Left ventricle myocardium inferior (tissue), 1 donor: ENCODE results near the gene PIGB. TPM values are rescaled to one million over a fixed set of nuclear protein-coding genes. Genes with fewer than 3 reads are reported as not detected.
A peak's percentile ranks its signal among the peaks of the same experiment; 100 is the strongest.

Experiments used
- DNase-seq: peaks from one replicate; pipeline ENCODE4 v3.0.0-alpha.2; 2020
- H3K27ac ChIP-seq: fragments of 200-600 bp; replicated peaks from 2 replicates; pipeline ENCODE4 v1.8.0; 2021
- H3K27me3 ChIP-seq: fragments of 200-600 bp; 2 replicates; pipeline ENCODE4 v1.8.0; 2021; ENCODE audit warnings: low read depth
- H3K36me3 ChIP-seq: fragments of 200-600 bp; 2 replicates; pipeline ENCODE4 v1.8.0; 2021
- H3K4me1 ChIP-seq: fragments of 200-600 bp; 2 replicates; pipeline ENCODE4 v1.8.0; 2021
- H3K4me3 ChIP-seq: fragments of 200-600 bp; 2 replicates; pipeline ENCODE4 v1.8.0; 2021; ENCODE audit warnings: mild to moderate bottlenecking, moderate library complexity
- H3K9me3 ChIP-seq: fragments of 200-600 bp; replicated peaks from 2 replicates; pipeline ENCODE4 v1.8.0; 2021
- intact Hi-C: fragments of 100-400 bp; cut with micrococcal nuclease; formaldehyde crosslinking; loops from one replicate; pipeline ENCODE4 v1.11.0; 2022
- total RNA-seq: library from RNA; stranded (reverse); fragmentation: NEBNext Ultra II Directional; extraction: Animal tissue kit (Norgen Biotek cat#: 25700); gene quantifications from one replicate; pipeline ENCODE4 v1.2.1, GENCODE V29; 2021
- TF ChIP-seq, protein P1 (sequence below): fragments of 200-600 bp; IDR thresholded peaks from 2 replicates; pipeline ENCODE4 v1.8.0; 2021; ENCODE audit warnings: antibody characterized with exemption, mild to moderate bottlenecking, borderline replicate concordance
- donor health status: DM: no; HTN: yes; CAD: no; lungs with severe emphysema.

Gene PIGB
- total RNA-seq, 1 donor from 2014 or later: 2.8 TPM

- intact Hi-C loops: no loop called here
- Histone ChIP-seq H3K4me1 (peaks cover 46% of the 10 kb centered on the region), H3K36me3 (peaks cover 5% of the 10 kb centered on the region), H3K4me3 (peak overlapping the region; percentile 80), H3K27me3 (no peaks in the 10 kb centered on the region), H3K9me3 (no peaks in the 10 kb centered on the region), H3K27ac (no peak overlapping the region)
- DNase-seq: no peak
- TF ChIP-seq, protein P1, sequence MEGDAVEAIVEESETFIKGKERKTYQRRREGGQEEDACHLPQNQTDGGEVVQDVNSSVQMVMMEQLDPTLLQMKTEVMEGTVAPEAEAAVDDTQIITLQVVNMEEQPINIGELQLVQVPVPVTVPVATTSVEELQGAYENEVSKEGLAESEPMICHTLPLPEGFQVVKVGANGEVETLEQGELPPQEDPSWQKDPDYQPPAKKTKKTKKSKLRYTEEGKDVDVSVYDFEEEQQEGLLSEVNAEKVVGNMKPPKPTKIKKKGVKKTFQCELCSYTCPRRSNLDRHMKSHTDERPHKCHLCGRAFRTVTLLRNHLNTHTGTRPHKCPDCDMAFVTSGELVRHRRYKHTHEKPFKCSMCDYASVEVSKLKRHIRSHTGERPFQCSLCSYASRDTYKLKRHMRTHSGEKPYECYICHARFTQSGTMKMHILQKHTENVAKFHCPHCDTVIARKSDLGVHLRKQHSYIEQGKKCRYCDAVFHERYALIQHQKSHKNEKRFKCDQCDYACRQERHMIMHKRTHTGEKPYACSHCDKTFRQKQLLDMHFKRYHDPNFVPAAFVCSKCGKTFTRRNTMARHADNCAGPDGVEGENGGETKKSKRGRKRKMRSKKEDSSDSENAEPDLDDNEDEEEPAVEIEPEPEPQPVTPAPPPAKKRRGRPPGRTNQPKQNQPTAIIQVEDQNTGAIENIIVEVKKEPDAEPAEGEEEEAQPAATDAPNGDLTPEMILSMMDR: no peak
Measured at GRCh38 chr15:55320238-55320550, 1.2 kb downstream of the PIGB start.

- intact Hi-C loops: no loop called here
- Histone ChIP-seq H3K4me3 (no peak overlapping the region), H3K9me3 (no peaks in the 10 kb centered on the region), H3K4me1 (peaks cover 46% of the 10 kb centered on the region), H3K36me3 (peaks cover 5% of the 10 kb centered on the region), H3K27me3 (no peaks in the 10 kb centered on the region), H3K27ac (no peak overlapping the region)
- no peak for DNase-seq
- TF ChIP-seq, protein P1: no peak
Measured at GRCh38 chr15:55320963-55321362, 1.9 kb downstream of the PIGB start.

DNA sequence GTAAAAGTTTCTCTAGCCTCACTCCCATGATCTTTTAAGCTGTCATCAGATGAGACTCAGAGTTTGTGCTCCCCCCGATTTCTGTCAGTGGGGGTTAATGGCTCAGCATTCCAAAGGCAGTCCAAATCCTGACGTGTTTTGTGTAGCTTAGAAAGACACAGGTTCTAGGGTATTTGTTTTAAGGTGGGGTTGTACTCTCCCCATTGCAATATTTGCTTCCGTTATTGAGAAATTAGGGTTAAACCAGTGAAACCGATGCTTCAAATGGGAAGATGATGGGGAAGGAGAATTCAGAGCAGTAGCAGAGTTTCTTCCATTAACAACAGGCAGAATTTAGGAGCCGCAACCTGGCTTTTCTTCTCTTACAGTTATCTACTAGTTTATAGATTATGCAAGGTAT is 3.4 kb downstream of the PIGB start:
- Histone ChIP-seq H3K4me1 (peaks cover 36% of the 10 kb centered on the region), H3K27ac (no peak overlapping the region), H3K4me3 (no peak overlapping the region), H3K27me3 (no peaks in the 10 kb centered on the region), H3K36me3 (peaks cover 6% of the 10 kb centered on the region), H3K9me3 (no peaks in the 10 kb centered on the region)
- TF ChIP-seq, protein P1: no peak
- intact Hi-C loops: no loop called here
- no peak for DNase-seq

DNA sequence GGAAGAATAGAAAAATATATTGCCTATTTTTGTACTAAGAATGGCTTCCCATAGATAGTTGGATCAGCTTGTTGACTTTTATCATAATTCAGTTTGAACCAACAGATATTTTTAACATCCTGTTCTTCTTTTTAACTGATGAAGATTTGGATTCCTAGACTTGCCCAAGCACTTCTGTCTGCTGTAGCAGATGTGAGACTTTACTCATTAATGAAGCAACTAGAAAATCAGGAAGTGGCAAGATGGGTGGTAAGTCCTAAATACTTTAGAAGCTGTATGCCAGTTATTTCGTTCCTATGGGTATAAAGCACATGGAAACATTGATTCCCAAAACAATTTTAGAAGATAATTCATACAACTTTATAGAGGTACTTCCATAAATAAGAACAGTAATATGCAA is 8.4 kb downstream of the PIGB start:
- intact Hi-C loops: no loop called here
- Histone ChIP-seq H3K27me3 (no peaks in the 10 kb centered on the region), H3K4me1 (no peaks in the 10 kb centered on the region), H3K4me3 (no peak overlapping the region), H3K36me3 (peaks cover 30% of the 10 kb centered on the region), H3K9me3 (no peaks in the 10 kb centered on the region), H3K27ac (no peak overlapping the region)
- TF ChIP-seq, protein P1: no peak
- no peak for DNase-seq

DNA sequence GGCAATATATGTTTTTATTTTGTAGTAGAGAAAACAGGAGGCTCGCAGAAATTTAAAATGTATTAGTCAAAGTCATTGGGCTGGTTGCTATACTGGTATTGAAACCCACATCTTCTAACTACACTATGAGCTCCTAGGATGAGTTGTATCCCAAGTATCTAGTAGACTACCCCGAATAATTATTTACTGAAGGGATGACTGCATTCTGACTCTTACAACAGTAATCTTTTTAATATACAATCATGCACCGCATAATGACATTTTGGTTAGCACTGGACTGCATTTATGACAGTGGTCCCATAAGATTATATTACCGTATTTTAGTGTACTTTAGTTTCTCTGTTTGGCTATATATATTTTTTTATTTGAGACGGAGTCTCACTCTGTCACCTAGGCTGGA is 15.3 kb downstream of the PIGB start:
- H3K36me3 ChIP-seq: peaks cover 55% of the 10 kb centered on the region
- TF ChIP-seq, protein P1: no peak

GRCh38 chr15:55334997-55335396 is 16.0 kb downstream of the PIGB start:
- no peaks in the 10 kb centered on the region for H3K9me3 ChIP-seq
- intact Hi-C loops: no loop called here
- H3K36me3 ChIP-seq: peaks cover 60% of the 10 kb centered on the region
- no peak overlapping the region for H3K27ac ChIP-seq
- no peak overlapping the region for H3K4me3 ChIP-seq
- no peaks in the 10 kb centered on the region for H3K4me1 ChIP-seq
- TF ChIP-seq, protein P1: no peak
- no peaks in the 10 kb centered on the region for H3K27me3 ChIP-seq
- DNase-seq: no peak

More for the DNA sequence above, 15.3 kb downstream of the PIGB start:
- Histone ChIP-seq H3K27ac (no peak overlapping the region), H3K4me3 (no peak overlapping the region), H3K4me1 (no peaks in the 10 kb centered on the region), H3K9me3 (no peaks in the 10 kb centered on the region), H3K27me3 (no peaks in the 10 kb centered on the region)
- DNase-seq: no peak
- intact Hi-C loops: no loop called here
